HL-60 (cell line): Measurements from ENCODE around the gene ZNF827.

Source experiments
- POLR2AphosphoS5 ChIP-seq: IDR thresholded peaks from 2 replicates; pipeline ENCODE4 v1.6.1; 2012; ENCODE audit warnings: low read depth
- TF ChIP-seq, protein P1 (sequence below): IDR thresholded peaks from 2 replicates; pipeline ENCODE4 v1.6.1; 2012; ENCODE audit warnings: low read depth; ENCODE audit not compliant: insufficient replicate concordance
- TF ChIP-seq, protein P2 (sequence below): IDR thresholded peaks from one replicate; pipeline ENCODE4 v1.5.1; 2011; ENCODE audit warnings: low read length, control low read depth, inconsistent platforms; ENCODE audit not compliant: insufficient read depth

DNA sequence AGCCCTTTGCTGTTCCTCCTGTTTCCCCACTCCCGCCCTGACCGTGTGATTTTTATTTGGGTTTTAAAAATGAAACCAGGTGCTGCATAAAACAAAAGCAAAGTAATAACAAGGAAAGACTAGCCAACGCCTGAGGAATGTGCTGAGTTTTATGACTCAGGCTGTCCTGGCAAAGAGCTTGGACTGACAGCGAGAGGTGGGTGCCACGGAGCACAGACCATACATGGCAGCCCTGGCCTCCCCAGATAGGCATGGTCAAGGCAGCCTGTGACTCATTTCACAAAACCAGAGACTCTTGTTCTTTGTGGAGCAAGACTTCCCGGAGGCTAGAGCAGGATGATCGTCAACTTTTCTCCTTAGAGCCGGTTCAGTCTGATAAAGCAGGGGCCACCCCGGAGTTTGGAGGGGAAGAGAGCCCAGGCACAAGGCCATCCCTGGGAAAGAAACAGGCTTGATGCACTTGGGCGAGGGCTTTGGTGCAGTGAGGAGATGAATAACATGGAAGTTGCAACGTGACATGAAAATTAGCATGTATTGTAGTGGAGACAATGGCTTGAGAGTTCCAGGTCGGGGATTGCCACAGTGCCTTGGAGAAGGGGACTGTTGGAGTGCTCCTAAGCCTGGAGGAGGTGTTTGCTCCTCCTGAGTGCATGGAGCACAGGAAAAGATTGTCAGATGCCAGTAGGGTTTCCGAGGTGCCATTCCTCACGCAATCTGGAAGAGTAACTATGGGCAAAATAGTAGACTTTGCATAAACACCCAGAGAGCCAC is 203.9 kb downstream of the ZNF827 start:
- TF ChIP-seq, protein P1, sequence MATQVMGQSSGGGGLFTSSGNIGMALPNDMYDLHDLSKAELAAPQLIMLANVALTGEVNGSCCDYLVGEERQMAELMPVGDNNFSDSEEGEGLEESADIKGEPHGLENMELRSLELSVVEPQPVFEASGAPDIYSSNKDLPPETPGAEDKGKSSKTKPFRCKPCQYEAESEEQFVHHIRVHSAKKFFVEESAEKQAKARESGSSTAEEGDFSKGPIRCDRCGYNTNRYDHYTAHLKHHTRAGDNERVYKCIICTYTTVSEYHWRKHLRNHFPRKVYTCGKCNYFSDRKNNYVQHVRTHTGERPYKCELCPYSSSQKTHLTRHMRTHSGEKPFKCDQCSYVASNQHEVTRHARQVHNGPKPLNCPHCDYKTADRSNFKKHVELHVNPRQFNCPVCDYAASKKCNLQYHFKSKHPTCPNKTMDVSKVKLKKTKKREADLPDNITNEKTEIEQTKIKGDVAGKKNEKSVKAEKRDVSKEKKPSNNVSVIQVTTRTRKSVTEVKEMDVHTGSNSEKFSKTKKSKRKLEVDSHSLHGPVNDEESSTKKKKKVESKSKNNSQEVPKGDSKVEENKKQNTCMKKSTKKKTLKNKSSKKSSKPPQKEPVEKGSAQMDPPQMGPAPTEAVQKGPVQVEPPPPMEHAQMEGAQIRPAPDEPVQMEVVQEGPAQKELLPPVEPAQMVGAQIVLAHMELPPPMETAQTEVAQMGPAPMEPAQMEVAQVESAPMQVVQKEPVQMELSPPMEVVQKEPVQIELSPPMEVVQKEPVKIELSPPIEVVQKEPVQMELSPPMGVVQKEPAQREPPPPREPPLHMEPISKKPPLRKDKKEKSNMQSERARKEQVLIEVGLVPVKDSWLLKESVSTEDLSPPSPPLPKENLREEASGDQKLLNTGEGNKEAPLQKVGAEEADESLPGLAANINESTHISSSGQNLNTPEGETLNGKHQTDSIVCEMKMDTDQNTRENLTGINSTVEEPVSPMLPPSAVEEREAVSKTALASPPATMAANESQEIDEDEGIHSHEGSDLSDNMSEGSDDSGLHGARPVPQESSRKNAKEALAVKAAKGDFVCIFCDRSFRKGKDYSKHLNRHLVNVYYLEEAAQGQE, result no peak
- TF ChIP-seq, protein P2, sequence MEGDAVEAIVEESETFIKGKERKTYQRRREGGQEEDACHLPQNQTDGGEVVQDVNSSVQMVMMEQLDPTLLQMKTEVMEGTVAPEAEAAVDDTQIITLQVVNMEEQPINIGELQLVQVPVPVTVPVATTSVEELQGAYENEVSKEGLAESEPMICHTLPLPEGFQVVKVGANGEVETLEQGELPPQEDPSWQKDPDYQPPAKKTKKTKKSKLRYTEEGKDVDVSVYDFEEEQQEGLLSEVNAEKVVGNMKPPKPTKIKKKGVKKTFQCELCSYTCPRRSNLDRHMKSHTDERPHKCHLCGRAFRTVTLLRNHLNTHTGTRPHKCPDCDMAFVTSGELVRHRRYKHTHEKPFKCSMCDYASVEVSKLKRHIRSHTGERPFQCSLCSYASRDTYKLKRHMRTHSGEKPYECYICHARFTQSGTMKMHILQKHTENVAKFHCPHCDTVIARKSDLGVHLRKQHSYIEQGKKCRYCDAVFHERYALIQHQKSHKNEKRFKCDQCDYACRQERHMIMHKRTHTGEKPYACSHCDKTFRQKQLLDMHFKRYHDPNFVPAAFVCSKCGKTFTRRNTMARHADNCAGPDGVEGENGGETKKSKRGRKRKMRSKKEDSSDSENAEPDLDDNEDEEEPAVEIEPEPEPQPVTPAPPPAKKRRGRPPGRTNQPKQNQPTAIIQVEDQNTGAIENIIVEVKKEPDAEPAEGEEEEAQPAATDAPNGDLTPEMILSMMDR, result no peak
- TF ChIP-seq POLR2AphosphoS5, result no peak
